Spleen (tissue), 11 donors: ENCODE measurements around the gene HDDC2. TPM values are rescaled to one million over a fixed set of nuclear protein-coding genes. Genes with fewer than 3 reads are reported as not detected.

Experiments
- DNase-seq: peaks from one replicate; pipeline ENCODE4 v3.0.0-alpha.2; 2020
- H3K27ac ChIP-seq, 8 donors: fragments of 200-600 bp; sonication (generic) in 7 of 8; 1 replicate in 4 of 8; 2 replicates in 4 of 8; pipeline versions ENCODE4 v1.5.0 to v1.8.0; 2016 to 2021; ENCODE audit warnings: inconsistent platforms in 4 of 8, mild to moderate bottlenecking in 4 of 8, moderate library complexity in 1 of 8
- H3K27me3 ChIP-seq, 7 donors: fragments of 200-600 bp; sonication (generic) in 6 of 7; replicated peaks in 1 of 7; 1 replicate in 4 of 7; 2 replicates in 3 of 7; pipeline versions ENCODE4 v1.5.0 to v1.8.0; 2016 to 2021; ENCODE audit warnings: inconsistent platforms in 3 of 7, mild to moderate bottlenecking in 1 of 7
- H3K36me3 ChIP-seq, 6 donors: fragments of 200-600 bp; sonication (generic) in 5 of 6; 1 replicate in 4 of 6; 2 replicates in 2 of 6; pipeline versions ENCODE4 v1.5.0 to v1.8.0; 2016 to 2021; ENCODE audit warnings: inconsistent platforms in 2 of 6
- H3K4me1 ChIP-seq, 6 donors: fragments of 200-600 bp; sonication (generic) in 5 of 6; 1 replicate in 3 of 6; 2 replicates in 3 of 6; pipeline versions ENCODE4 v1.5.0 to v1.8.0; 2016 to 2021; ENCODE audit warnings: inconsistent platforms in 3 of 6
- H3K4me3 ChIP-seq, 8 donors: fragments of 200-600 bp; sonication (generic) in 7 of 8; 1 replicate in 4 of 8; 2 replicates in 4 of 8; pipeline versions ENCODE4 v1.5.0 to v1.8.0; 2016 to 2021; ENCODE audit warnings: inconsistent platforms in 4 of 8, mild to moderate bottlenecking in 4 of 8, moderate library complexity in 2 of 8
- H3K9me3 ChIP-seq, 8 donors: fragments of 200-600 bp; sonication (generic) in 7 of 8; 1 replicate in 4 of 8; 2 replicates in 4 of 8; pipeline versions ENCODE4 v1.5.0 to v1.8.0; 2016 to 2021; ENCODE audit warnings: inconsistent platforms in 4 of 8
- CTCF ChIP-seq, 11 experiments: fragments of 200-600 bp in 7 of 11; fragments of 450-650 bp in 4 of 11; sonication (generic) in 4 of 11; IDR thresholded peaks in 8 of 11; conservative IDR thresholded peaks in 3 of 11; 1 replicate in 7 of 11; 2 replicates in 4 of 11; pipeline versions ENCODE4 v1.4.0 to v1.8.0; 2016 to 2021; ENCODE audit warnings: antibody characterized with exemption in 11 of 11, inconsistent platforms in 4 of 11, mild to moderate bottlenecking in 1 of 11
- POLR2A ChIP-seq, 3 donors: fragments of 450-650 bp; IDR thresholded peaks; one replicate each; pipeline ENCODE4 v1.5.1; 2017; ENCODE audit warnings: antibody characterized with exemption in 3 of 3, mild to moderate bottlenecking in 1 of 3
- POLR2AphosphoS5 ChIP-seq, 3 donors: sonication (generic); formaldehyde crosslinking; IDR thresholded peaks; one replicate each; pipeline ENCODE4 v1.5.1; 2017; ENCODE audit warnings: antibody characterized with exemption in 3 of 3
- WGBS, 5 donors: extraction: QIAGEN DNeasy Blood & Tissue Kit in 3 of 5; methylation state at CpG; one replicate each; pipeline versions ENCODE4 v1.1.5 to v1.1.7; 2013 to 2018; 5-methylcytosine and 5-hydroxymethylcytosine counted together
- intact Hi-C: fragments of 100-400 bp; cut with DNase I; formaldehyde crosslinking; loops from one replicate; pipeline ENCODE4 v1.15.0; 2023; ENCODE audit warnings: low total_unique reads
- polyA plus RNA-seq, 3 donors: library from polyadenylated mRNA; stranded (reverse); fragments of 200-250 nt; gene quantifications; one replicate each; pipeline ENCODE4 v1.2.1, GENCODE V29; 2013
- total RNA-seq, 7 donors: library from RNA; depleted of rRNA in 3 of 7; stranded (reverse); fragments of >200 nt in 3 of 7; fragmentation: NEBNext Ultra II Directional in 4 of 7; extraction: Animal tissue kit (Norgen Biotek cat#: 25700) in 4 of 7; gene quantifications; one replicate each; pipeline versions ENCODE4 v1.1.0 to v1.2.1, GENCODE V29; 2016 to 2021
- donor health status: healthy with polysubstance abuse.
- donor health status: DM: no; HTN: no; CAD: no; lungs with moderate emphysema.
- donor health status: DM: no; HTN: no; CAD: no.
- donor health status: Bipolar disorder and iron deficiency.
- donor health status: healthy.
- donor health status: DM: no; HTN: no; CAD: no.
- donor health status: DM: yes; HTN: yes; CAD: no.

HDDC2 gene
- total and polyA plus RNA-seq, 10 donors = 22.4 to 68.7 (median 38.7) TPM

GRCh38 chr6:125232466-125232865 is 69.3 kb downstream of the HDDC2 start:
- TF ChIP-seq POLR2A (IDR thresholded peaks at IDR 0.05) (no peak), CTCF (IDR thresholded peaks at IDR 0.05 in 8 of 11, conservative IDR thresholded peaks at IDR 0.05 in 3 of 11) (no peak), POLR2AphosphoS5 (IDR thresholded peaks at IDR 0.05) (no peak)
- Histone ChIP-seq H3K27me3 (no peaks in the 10 kb centered on the region), H3K9me3 (no peaks in the 10 kb centered on the region), H3K27ac (peak overlapping the region in 1 of 8 donors; percentile 35), H3K4me3 (no peak overlapping the region), H3K4me1 (no peaks in the 10 kb centered on the region), H3K36me3 (no peaks in the 10 kb centered on the region)
- intact Hi-C loops = no loop called here
- 66 to 84% (median 76%) methylated on average over 1 of the region's 1 CpG for WGBS, 5 donors
- DNase-seq = no peak

- TF ChIP-seq CTCF (IDR thresholded peaks at IDR 0.05 in 8 of 11, conservative IDR thresholded peaks at IDR 0.05 in 3 of 11) (no peak), POLR2AphosphoS5 (IDR thresholded peaks at IDR 0.05) (no peak), POLR2A (IDR thresholded peaks at IDR 0.05) (no peak)
- no peak for DNase-seq
- no peaks in the 10 kb centered on the region for H3K4me1 ChIP-seq
- no peak overlapping the region for H3K4me3 ChIP-seq
- H3K36me3 ChIP-seq = no peaks in the 10 kb centered on the region
- no peaks in the 10 kb centered on the region for H3K9me3 ChIP-seq
- no peaks in the 10 kb centered on the region for H3K27me3 ChIP-seq
- intact Hi-C loops = no loop called here
- 77 to 93% (median 90%) methylated on average over 7 of the region's 7 CpGs for WGBS, 5 donors
- no peak overlapping the region for H3K27ac ChIP-seq
These were observed 70.0 kb downstream of the HDDC2 start for GRCh38 chr6:125231574-125232343.

- no peaks in the 10 kb centered on the region for H3K4me1 ChIP-seq
- no peak for DNase-seq
- TF ChIP-seq POLR2AphosphoS5 (IDR thresholded peaks at IDR 0.05) = no peak
- TF ChIP-seq POLR2A (IDR thresholded peaks at IDR 0.05) = no peak
- TF ChIP-seq CTCF (IDR thresholded peaks at IDR 0.05 in 8 of 11, conservative IDR thresholded peaks at IDR 0.05 in 3 of 11) = no peak
- H3K9me3 ChIP-seq = no peaks in the 10 kb centered on the region
- WGBS, 5 donors = 62 to 97% (median 75%) methylated on average over 1 of the region's 1 CpG
- no peaks in the 10 kb centered on the region for H3K36me3 ChIP-seq
- H3K27me3 ChIP-seq = no peaks in the 10 kb centered on the region
- H3K27ac ChIP-seq = no peak overlapping the region
- intact Hi-C loops = no loop called here
- H3K4me3 ChIP-seq = no peak overlapping the region
These were observed 70.6 kb downstream of the HDDC2 start for GRCh38 chr6:125231133-125231532.

- no peak overlapping the region for H3K27ac ChIP-seq
- no peaks in the 10 kb centered on the region for H3K27me3 ChIP-seq
- DNase-seq = no peak
- H3K36me3 ChIP-seq = no peaks in the 10 kb centered on the region
- no peak overlapping the region for H3K4me3 ChIP-seq
- no peak for TF ChIP-seq POLR2A (IDR thresholded peaks at IDR 0.05)
- TF ChIP-seq POLR2AphosphoS5 (IDR thresholded peaks at IDR 0.05) = no peak
- no peak for TF ChIP-seq CTCF (IDR thresholded peaks at IDR 0.05 in 8 of 11, conservative IDR thresholded peaks at IDR 0.05 in 3 of 11)
- 67 to 85% (median 80%) methylated on average over 3 of the region's 3 CpGs for WGBS, 5 donors
- H3K9me3 ChIP-seq = no peaks in the 10 kb centered on the region
- H3K4me1 ChIP-seq = no peaks in the 10 kb centered on the region
- intact Hi-C loops = no loop called here
These were observed 71.1 kb downstream of the HDDC2 start for GRCh38 chr6:125230674-125231073.
